Renal cortex interstitium (tissue), 11 donors: Measurements from ENCODE around the gene PBX2. TPM values are rescaled to one million over a fixed set of nuclear protein-coding genes. Genes with fewer than 3 reads are reported as not detected.
"Not testable (repeated sequence)": the region's sequence is repeated elsewhere in the genome, so short reads cannot be mapped to it uniquely, and the experiment has no call there.

Source experiments
- DNase-seq, 11 donors: peaks; one replicate each; pipeline ENCODE4 v3.0.0-alpha.2; 2013; ENCODE audit warnings: low read depth in 9 of 11, low spot score in 4 of 11; ENCODE audit errors: extremely low read depth in 1 of 11
- polyA plus RNA-seq, 3 donors: library from polyadenylated mRNA; unstranded; fragments of 120-200 nt; gene quantifications; one replicate each; pipeline ENCODE4 v1.2.1, GENCODE V29; 2013; ENCODE audit not compliant: insufficient read length in 3 of 3

The PBX2 gene
- polyA plus RNA-seq, 3 donors = 173 to 193 (median 191) TPM

DNA sequence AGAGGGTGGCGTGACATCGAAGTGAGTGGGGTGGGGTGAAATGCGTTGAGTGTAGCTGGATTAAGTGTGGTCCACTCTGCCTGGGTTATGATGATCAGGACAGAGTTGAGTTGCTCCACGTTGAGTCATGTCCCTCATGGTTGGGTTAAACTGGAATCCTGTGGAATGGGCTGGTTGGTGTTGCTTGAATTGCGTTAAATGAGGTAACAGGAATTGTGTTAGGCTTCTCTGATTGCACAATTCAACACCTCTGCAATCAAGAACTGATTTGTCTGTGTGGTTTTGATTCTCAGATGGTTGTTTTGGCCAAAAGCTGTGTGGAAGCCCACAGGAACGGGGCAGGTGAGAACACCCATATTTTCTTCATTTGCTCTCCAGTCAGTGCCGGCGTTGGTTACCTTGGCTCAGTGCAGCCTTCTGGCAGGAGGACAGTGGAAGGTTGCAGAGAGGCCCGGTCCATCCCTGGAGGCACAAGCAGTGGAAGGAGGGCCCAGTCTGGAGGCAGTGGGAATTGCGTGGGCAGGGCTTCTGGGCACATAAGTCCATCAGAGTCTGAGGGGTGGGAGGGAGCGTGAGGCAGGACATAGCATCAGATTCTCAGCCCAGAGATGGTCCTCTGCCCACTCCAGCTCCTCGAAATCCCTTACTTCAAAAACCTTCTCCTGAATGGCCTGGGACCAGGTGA is 22.2 kb upstream of the PBX2 start:
- no peak for DNase-seq

DNA sequence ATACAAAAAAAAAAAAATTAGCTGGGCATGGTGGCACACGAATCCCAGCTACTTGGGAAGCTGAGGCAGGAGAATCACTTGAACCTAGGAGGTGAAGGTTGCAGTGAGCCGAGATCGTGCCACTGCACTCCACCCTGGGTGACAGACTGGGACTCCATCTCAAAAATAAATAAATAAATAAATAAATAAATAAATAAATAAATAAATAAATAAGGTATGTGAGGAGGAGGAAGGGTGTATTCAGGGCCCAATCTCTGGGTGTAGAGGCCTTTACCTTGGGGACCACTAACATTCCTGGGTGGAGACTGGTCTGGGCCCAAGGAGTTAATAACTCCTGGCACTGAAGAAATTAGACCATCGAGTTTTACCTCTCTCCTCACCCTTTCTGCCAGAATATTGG is 21.4 kb upstream of the PBX2 start:
- not testable (repeated sequence) for DNase-seq

DNA sequence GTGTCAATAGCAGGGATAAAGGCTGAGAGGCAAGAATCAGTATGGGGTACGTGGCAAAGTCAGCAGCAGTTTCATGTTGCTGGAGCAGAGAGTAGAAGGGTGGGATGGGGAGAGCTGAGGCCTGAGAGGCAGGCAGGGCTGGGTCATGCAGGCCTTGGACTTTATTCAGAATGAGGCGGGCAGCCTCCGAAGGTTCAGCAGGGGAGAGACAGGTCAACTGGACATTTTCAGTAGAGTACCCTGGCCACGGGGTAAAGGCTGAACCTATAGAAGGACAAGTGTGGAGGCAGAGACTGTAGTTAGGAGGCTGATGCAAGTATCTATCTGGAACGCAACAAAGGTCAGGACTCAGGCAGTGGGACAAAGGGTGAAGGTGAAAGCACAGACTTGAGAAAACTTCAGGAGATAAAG is 20.2 kb upstream of the PBX2 start:
- DNase-seq = no peak

DNA sequence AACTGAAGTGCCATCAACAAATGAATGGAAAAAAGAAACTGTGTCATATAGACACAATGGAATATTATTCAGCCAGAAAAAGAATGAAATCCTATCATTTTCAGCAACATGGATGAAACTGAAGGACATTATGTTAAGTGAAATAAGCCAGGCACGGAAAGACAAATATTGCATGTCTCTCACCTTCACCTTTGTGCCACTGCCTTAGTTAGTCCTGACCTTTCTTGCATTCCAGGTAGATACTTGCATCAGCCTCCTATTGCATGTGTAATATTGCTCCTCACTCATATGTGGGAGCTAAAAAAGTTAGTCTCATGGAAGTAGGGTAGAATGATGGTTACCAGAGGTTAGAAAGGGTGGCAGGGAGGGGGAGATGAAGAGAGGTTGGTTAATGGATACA is 19.0 kb upstream of the PBX2 start:
- no peak for DNase-seq

DNA sequence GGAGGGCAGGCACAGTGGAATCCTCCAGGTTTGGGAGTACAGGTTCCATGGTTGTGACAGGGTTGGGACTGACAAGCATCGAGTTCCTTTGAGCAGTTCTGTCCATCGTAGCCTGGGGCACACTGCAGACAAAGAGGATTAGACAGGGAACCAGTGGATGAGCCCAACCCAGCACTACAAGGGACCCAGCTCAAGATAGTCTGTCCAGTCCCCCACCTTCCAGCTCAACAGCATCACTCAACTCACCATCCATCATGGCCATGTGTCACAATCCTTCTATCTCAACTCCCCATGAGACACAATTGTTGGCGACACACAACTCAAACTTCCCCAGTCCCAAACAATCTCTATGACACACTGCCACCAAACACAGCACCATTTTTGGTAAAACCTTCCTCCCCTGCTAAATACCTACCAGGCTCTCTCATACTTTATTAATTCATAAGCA is 14.3 kb upstream of the PBX2 start:
- no peak for DNase-seq

DNA sequence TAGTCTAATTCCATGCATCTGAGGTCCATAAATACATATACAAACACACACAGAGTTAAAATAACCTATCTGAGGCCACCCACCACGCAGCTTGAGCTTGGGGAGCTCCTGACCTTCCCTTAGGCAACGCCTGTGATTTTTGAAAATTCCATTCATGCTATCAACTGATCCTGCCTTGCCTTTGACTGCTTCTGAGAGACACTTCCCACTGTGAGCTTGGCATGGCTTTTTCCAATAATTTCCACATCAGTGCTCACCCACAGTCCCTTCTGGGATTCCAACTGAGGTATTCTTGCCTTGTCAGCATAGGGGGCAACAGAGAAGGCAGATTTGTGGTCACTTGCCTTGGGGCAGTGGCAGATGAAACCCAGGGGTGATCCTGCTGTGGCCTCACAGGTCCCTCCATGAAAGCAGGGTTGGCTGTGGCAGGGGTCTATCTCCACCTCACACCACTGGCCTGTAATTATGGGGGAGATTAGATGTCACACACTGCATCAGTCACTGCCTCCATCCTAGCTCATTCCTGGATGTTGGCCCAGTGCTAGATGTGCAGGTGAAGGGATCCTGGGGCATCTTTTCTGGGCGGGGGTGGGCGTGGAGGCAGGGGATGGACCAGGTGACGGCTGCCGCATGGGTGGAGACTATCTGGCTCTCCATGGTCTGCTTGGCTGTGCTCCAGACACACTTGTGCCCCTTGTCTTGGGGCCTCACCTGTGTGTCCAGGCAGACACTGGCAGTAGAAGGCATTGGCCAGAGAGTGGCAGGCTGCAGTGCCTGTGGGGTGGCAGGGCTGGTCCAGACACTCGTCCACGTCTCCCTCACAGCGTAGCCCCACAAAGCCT is 13.6 kb upstream of the PBX2 start:
- DNase-seq = no peak

DNA sequence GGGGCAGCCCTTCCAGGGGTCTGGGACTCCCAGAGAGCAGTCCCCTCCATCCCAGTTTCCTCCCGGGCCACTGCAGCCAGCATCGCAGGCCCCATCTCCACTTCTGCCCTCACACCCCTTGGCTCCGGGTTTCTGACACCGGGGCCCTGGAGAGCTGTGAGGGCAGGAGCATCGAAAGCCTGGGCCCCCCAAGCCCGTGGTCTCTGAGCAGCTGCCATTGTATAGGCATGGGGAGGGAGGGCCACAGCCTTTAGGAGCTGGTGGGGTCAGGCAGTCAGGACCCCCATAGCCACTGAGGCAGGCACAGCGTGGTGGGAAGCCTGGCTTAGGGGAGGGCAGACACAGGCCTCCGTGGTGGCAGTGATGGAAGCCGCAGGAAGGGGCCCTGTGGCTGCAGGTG is 12.2 kb upstream of the PBX2 start:
- DNase-seq = no peak

DNA sequence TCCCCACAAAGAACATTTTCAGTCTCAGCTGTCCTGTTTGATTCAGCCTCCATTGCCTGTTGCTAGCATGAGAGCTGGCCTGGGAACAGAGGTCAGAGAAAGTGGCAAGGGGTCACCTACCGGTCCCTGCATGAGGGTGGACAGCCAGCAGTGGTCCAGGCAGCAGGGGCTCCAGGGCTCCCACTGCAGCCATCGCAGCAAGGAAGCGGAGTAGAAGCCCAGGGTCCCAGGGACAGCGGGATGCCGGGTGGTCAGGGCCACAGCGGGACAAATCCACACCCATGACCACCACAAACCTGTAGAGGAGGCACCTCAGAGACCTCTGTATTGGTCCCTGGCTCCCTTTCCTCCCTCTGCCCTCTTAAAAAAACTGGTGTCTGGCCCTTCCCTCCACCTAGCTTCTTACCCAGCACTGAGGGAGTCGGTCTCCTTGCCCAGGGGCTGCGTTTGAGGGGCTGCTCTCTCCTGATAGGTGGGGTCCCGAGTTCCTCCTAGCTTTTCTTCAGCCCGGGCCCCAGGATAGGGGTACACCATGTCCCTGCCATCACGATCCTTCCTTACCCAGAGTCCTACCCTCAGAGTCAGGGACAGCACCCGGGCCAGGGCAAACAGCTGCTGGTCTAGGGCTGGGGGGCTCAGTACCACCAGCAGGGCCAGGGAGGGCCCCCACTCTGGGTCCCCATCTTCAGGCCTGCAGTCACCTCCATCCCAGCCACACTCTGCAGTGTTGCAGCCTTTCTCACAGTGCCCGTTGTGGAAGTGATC is 10.9 kb upstream of the PBX2 start:
- no peak for DNase-seq

DNA sequence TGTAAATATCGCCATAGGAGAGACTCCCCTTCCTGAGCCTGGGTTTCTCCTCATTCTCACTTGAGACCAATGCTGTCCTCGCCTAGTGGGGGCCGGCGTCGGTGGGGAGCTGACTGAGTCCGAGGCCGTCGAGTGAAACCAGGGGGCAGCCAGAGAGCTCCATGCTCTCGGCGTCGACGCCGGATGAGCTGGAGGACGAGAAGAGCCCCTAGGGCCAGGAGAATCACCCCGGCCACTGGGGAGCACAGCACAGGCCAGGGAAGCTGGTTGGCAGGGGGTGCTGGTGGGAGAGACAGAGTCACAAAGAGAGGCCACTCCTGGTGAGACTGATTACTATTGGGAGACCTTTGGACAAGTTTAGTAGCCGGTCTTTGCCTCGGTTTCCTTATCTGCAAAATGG is 8.9 kb upstream of the PBX2 start:
- no peak for DNase-seq

DNA sequence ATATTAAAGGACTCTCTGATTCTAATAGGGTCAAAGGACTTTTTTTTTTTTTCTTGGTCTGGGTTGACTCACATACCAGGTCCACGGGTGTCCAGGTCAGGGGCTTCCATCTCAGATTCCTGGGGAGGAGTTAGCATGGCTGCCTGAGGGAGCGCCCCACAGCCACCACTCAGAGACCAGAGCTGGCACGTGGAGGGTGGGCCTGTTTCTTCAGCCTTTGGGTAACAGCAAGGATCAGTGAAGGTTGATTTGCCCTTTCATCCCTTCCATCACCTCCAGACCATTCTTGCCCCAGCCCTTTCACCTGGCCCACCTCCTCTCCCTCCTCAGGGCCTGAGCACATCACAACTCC is 8.3 kb upstream of the PBX2 start:
- no peak for DNase-seq

DNA sequence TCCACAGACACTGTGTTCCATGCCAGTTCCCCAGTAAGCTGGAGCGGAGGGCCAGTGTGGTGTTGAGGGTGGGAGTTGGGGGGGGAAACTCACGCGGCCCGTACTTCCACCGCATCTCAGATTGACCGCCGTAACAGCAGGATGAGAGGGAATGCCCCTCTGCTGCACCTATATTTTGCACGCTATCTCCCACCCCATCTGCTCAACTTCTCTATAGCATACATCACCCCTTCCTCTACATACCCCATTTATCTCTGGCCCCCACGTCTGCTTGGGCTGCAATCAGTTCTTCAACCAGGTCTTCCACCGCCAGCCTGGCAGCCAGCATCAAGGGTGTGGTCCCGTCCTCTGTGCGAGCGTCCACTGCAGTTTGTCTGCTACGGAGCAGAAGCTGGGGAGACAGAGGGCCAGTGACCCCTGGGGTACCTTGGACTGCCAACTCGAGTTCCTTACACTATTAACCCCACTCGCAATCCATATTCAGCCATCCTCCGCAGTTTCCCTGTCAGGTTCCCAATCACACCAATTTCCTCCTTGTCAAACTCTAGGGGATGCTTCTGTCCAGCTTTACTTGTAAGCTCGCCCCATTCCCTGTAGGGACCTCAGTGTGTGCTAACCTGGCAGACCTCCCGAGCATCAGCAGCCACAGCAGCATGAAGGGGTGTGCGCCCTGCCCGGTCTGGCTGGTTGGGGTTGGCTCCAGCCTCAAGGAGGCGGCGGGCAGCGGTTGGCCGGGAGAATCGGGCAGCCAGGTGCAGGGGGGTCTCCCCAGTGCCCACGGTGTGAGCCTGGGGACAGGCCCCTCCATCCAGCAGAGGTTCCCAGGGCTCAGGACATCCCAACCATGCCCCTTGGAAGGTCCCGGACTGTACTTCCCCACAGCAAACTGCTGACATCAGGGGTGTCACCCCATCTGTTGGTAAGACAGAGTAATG is 6.9 kb upstream of the PBX2 start:
- DNase-seq = peak in 1 of 11 donors; percentile 18

DNA sequence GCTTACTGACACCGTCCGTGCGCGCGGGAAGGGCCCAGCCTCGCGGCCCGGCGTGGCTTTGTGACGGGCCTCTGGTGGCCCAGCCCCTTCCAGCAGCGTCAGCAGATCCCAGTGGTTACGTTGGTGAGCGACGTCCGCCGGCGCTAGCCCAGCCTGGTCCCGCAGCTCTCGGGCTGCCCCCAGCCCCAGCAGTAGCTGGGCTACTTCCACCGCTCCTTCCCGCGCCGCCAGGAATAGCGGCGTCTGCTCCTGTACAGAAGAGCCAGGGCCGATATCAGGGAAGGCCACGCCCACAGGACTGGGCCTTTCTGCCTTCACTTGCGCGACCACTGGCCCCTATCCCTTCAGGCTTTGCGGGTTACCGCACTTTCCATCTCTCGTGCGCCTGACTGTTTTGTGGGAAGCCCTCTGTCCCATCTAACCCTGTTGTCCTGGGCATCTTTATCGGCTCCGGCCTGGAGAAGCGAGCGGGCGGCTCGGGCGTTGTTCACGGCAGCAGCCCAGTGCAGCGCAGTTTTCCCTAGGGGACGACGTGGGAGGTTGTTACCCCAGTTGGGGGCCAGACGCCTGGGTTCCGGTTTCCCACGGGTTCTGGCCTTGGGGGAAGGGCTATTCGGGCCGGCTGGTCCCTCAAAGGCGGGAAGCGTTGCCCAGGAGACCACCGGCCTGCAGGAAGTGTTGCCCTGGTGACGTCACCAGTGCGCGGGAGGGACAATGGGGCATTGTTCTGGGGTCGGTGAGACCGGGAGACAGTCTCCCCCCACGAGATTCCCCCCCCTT is 6.1 kb upstream of the PBX2 start:
- DNase-seq = peak in 10 of 11 donors; percentile 84 to 93 (median 90)

DNA sequence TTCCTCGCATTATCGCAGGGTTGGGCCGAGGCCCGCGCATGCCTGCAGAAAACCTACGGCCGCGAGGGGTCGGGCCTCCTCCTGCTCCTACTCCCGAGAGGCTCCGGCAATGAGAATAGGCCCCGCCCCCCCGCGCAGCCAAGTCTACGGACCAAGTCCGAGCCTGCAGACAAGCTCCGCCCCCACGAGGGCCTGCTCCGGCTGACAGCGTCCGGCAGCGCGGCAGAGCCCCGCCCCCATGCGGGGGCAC is 5.6 kb upstream of the PBX2 start:
- peak; percentile 98 to 100 (median 100) for DNase-seq

DNA sequence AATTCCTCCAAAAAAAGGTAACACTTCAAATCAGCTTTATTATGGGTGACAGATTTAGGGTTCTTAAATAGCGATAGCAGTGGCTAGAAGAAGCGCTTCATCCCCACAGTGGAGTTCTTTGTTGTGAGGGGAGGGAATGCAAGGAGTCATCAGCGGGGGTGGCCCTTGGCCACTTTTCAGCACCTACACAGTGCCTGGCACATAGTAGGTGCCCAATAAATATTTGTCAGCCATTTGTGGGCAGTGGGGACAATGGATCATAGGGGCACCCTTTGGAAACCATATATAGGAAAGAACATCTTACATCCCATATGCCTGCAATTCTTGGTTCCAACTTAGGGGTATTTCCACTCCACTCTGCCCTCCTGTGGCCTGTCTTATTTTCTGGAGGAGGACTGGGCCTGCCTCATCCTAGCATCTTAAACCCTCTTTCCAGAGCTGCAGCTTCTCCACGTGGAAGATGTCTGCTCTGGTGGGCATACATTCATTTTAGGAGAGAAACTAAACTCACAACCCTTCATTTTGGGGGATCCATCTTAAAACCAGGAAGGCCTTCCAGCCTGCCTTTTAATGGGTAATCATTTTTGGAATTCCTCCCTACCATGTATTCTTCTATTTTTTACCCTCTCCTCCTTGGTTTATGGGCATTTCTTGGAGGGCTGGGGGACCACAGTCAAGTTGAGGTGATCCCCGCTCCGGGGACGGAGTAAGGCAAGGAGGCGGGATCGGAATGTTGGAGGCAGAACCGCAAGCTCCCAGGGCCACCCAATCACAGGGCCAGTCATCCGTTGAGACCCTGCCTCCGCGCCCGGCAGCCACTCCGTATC is 5.0 kb upstream of the PBX2 start:
- DNase-seq = peak in 1 of 11 donors; percentile 41

DNA sequence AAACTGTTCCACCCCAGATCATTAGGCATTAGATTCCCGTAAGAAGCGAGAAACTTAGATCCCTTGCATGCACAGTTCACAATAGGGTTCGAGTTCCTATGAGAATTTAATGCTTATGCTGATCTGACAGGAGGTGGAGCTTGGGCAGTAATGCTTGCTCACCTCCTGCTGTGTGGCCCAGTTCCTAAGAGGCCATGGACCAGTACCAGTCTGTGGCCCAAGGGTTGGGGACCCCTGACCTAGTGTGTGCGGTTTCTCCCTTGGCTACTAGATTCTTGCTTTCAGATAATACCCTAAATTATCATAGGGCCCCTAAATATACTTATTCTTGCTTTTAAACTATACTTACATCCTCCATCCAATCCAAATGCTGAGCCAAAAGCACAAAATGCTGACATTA is 4.4 kb upstream of the PBX2 start:
- DNase-seq = no peak

DNA sequence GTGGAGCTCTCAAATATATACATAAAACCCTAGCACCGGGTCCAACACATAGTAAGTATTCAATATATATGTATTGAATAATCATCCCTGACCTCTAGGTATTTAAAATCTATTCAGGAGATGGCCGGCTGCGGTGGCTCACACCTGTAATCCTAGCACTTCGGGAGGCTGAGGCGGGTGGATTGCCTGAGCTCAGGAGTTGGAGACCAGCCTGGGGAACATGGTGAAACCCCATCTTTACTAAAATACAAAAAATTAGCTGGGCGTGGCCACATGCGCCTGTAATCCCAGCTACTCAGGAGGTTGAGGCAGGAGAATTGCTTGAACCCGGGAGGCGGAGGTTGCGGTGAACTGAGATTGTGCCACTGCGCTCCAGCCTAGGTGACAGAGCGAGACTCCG is 3.1 kb upstream of the PBX2 start:
- not testable (repeated sequence) for DNase-seq

DNA sequence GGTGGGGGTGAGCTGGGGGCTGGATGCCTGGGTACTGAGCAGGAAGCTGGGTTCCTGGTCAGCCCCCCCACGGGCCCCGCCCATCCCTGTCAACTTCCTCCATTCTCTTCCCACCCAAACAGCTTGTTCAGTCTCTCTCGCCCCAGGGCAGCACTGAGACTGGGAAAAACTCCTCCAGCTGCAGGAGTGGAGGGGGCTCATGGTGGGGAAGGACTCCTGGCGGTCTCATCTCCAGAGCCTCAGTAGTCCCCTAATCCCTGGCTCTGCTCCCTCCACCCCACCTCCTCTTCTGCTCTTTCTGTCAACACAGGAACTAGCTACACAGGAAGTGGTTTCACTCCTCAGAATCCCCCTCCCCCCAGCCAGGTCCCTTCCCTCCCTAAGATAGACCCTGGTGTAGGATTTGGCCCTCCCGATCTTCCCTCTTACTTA is 2.6 kb upstream of the PBX2 start, which contains the start of gene GPSM3:
Gene GPSM3 (minus strand): TSS at position 36 of the 432 bp plus-strand sequence. CDS start 130 bp downstream, outside the sequence.
- DNase-seq = no peak
